Stomach (tissue), 9 donors: ENCODE data around the gene TSHR. TPM values are rescaled to one million over a fixed set of nuclear protein-coding genes. Genes with fewer than 3 reads are reported as not detected.

Source experiments
- DNase-seq, 2 donors: peaks; one replicate each; pipeline versions ENCODE4 v3.0.0 to v3.0.0-alpha.2; 2013 to 2019
- H3K27ac ChIP-seq, 5 donors: fragments of 200-600 bp in 4 of 5; sonication (generic) in 4 of 5; one replicate each; pipeline ENCODE4 v1.5.1; 2013 to 2019; ENCODE audit warnings: mild to moderate bottlenecking in 1 of 5, moderate library complexity in 1 of 5
- H3K27me3 ChIP-seq, 3 donors: fragments of 200-600 bp; sonication (generic); one replicate each; pipeline ENCODE4 v1.5.1; 2017 to 2019; ENCODE audit warnings: mixed run types in 1 of 3
- H3K36me3 ChIP-seq, 4 donors: fragments of 200-600 bp; sonication (generic); 1 replicate in 3 of 4; 2 replicates in 1 of 4; pipeline ENCODE4 v1.5.1; 2016 to 2019
- H3K4me1 ChIP-seq, 4 donors: fragments of 200-600 bp; sonication (generic); one replicate each; pipeline ENCODE4 v1.5.1; 2016 to 2019
- H3K4me3 ChIP-seq, 4 donors: fragments of 200-600 bp; sonication (generic) in 3 of 4; one replicate each; pipeline ENCODE4 v1.5.1; 2016 to 2019; ENCODE audit warnings: mild to moderate bottlenecking in 1 of 4
- H3K9me3 ChIP-seq, 4 donors: fragments of 200-600 bp; sonication (generic); one replicate each; pipeline ENCODE4 v1.5.1; 2016 to 2019
- EP300 ChIP-seq: sonication (generic); formaldehyde crosslinking; IDR thresholded peaks from one replicate; pipeline ENCODE4 v1.6.1; 2017; ENCODE audit warnings: antibody characterized with exemption
- POLR2A ChIP-seq, 4 donors: fragments of 450-650 bp; IDR thresholded peaks; one replicate each; pipeline ENCODE4 v1.6.1; 2016; ENCODE audit warnings: antibody characterized with exemption in 4 of 4, control low read depth in 2 of 4, mild to moderate bottlenecking in 1 of 4, moderate library complexity in 1 of 4
- POLR2AphosphoS5 ChIP-seq, 3 donors: sonication (generic); formaldehyde crosslinking; IDR thresholded peaks; one replicate each; pipeline ENCODE4 v1.6.1; 2016; ENCODE audit warnings: antibody characterized with exemption in 3 of 3
- WGBS, 5 donors: extraction: QIAGEN DNeasy Blood & Tissue Kit in 3 of 5; methylation state at CpG; one replicate each; pipeline versions ENCODE4 v1.1.5 to v1.1.7; 2013 to 2018; 5-methylcytosine and 5-hydroxymethylcytosine counted together
- intact Hi-C: fragments of 100-400 bp; cut with DNase I; formaldehyde crosslinking; loops from one replicate; pipeline ENCODE4 v1.15.1; 2023; ENCODE audit warnings: low total_unique reads
- polyA plus RNA-seq, 3 donors: library from polyadenylated mRNA; stranded (reverse); fragments of 200-250 nt; gene quantifications; one replicate each; pipeline ENCODE4 v1.2.3, GENCODE V29; 2013
- total RNA-seq, 5 donors: library from RNA; depleted of rRNA; stranded (reverse); fragments of >200 nt; gene quantifications; one replicate each; pipeline versions ENCODE4 v1.1.0 to v1.2.3, GENCODE V29; 2014 to 2016
- TF ChIP-seq, protein P1 (sequence below), 7 experiments: fragments of 450-650 bp in 4 of 7; fragments of 200-600 bp in 3 of 7; sonication (generic) in 3 of 7; IDR thresholded peaks; one replicate each; pipeline ENCODE4 v1.5.1; 2016 to 2019; ENCODE audit warnings: antibody characterized with exemption in 7 of 7, control low read depth in 2 of 7, mild to moderate bottlenecking in 1 of 7
- donor health status: healthy with polysubstance abuse.
- donor health status: Bipolar disorder and iron deficiency.
- donor health status: healthy.

The TSHR gene
- total and polyA plus RNA-seq, 8 donors: 0.18 to 0.46 (median 0.45) TPM; not detected in 5

DNA sequence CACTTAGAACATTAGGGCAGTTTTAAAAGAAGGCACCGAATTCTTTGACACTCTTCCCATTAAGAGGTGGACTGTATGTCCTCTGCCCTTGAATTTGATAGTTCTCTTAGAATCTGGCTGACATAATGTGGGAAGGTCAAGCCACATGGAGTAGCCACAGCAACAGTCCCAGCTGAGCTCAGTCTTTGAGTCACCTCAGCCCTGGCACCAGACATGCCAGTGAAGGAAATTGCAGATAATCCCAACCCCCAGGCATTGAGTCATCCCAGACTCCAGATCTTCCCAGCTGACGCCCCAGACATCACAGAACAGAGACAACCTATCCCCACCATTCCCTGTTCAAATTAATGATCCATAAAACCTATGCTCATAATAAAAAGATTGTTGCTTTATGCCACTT, 181.9 kb downstream of the TSHR start:
- Histone ChIP-seq H3K9me3 (peaks cover 0 to 7% (median 0%) of the 10 kb centered on the region in 4 donors), H3K4me3 (no peak overlapping the region), H3K27me3 (no peaks in the 10 kb centered on the region), H3K27ac (no peak overlapping the region), H3K36me3 (no peaks in the 10 kb centered on the region), H3K4me1 (no peaks in the 10 kb centered on the region)
- WGBS, 5 donors: 68 to 82% (median 74%) methylated on average over 2 of the region's 2 CpGs
- TF ChIP-seq, protein P1, sequence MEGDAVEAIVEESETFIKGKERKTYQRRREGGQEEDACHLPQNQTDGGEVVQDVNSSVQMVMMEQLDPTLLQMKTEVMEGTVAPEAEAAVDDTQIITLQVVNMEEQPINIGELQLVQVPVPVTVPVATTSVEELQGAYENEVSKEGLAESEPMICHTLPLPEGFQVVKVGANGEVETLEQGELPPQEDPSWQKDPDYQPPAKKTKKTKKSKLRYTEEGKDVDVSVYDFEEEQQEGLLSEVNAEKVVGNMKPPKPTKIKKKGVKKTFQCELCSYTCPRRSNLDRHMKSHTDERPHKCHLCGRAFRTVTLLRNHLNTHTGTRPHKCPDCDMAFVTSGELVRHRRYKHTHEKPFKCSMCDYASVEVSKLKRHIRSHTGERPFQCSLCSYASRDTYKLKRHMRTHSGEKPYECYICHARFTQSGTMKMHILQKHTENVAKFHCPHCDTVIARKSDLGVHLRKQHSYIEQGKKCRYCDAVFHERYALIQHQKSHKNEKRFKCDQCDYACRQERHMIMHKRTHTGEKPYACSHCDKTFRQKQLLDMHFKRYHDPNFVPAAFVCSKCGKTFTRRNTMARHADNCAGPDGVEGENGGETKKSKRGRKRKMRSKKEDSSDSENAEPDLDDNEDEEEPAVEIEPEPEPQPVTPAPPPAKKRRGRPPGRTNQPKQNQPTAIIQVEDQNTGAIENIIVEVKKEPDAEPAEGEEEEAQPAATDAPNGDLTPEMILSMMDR (IDR thresholded peaks at IDR 0.05): no peak
- no peak for TF ChIP-seq POLR2A (IDR thresholded peaks at IDR 0.05)
- TF ChIP-seq EP300: no peak
- no peak for TF ChIP-seq POLR2AphosphoS5 (IDR thresholded peaks at IDR 0.05)
- no peak for DNase-seq
- intact Hi-C loops: no loop called here

DNA sequence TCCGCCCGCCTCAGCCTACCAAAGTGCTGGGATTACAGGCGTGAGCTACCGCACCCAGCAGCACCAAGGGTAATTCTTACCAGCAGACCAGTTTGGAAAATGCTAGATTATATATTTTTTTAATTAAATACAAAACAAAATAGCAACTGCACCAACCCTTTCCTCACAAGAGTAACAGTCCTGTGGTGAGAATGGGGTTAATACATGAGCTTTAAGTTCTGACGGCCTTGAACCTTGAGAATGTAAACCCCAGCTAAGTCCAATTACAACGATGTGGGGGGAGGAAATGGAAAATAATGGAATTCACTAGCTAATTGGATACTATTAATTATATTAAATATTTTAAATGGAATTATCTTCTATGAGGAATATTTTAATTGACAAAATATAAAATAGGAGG, 183.0 kb downstream of the TSHR start:
- no peak for DNase-seq
- no peak for TF ChIP-seq POLR2A (IDR thresholded peaks at IDR 0.05)
- no peak for TF ChIP-seq POLR2AphosphoS5 (IDR thresholded peaks at IDR 0.05)
- TF ChIP-seq EP300: no peak
- TF ChIP-seq, protein P1 (IDR thresholded peaks at IDR 0.05): no peak
- WGBS, 5 donors: 86 to 93% (median 91%) methylated on average over 6 of the region's 6 CpGs
- intact Hi-C loops: no loop called here
- Histone ChIP-seq H3K9me3 (peaks cover 0 to 7% (median 0%) of the 10 kb centered on the region in 4 donors), H3K36me3 (no peaks in the 10 kb centered on the region), H3K27ac (no peak overlapping the region), H3K4me1 (no peaks in the 10 kb centered on the region), H3K4me3 (no peak overlapping the region), H3K27me3 (no peaks in the 10 kb centered on the region)

DNA sequence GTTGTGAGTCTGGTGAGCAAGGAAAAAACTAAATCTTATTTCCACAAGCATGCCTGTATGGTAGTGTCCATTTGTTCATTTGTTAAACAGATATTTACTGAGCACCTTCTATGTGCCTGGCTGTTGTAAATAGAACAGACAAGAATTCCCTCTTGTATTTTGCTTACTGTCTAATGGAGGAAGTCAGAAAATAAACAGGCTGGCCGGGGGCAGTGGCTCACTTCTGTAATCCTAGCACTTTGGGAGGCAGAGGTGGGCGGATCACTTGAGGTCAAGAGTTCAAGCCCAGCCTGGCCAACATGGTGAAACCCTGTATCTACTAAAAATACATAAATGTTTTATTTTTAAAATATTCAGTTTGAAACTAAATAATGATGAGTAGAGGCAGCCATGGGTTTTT, 186.0 kb downstream of the TSHR start:
- no peaks in the 10 kb centered on the region for H3K9me3 ChIP-seq
- no peak overlapping the region for H3K27ac ChIP-seq
- no peak overlapping the region for H3K4me3 ChIP-seq
- intact Hi-C loops: no loop called here
- TF ChIP-seq POLR2A (IDR thresholded peaks at IDR 0.05) (no peak), EP300 (no peak), POLR2AphosphoS5 (IDR thresholded peaks at IDR 0.05) (no peak)
- TF ChIP-seq, protein P1 (IDR thresholded peaks at IDR 0.05): no peak
- DNase-seq: no peak
- peaks cover 0 to 19% (median 10%) of the 10 kb centered on the region in 4 donors for H3K4me1 ChIP-seq
- WGBS, 5 donors: 51 to 75% (median 61%) methylated on average over 2 of the region's 2 CpGs
- no peaks in the 10 kb centered on the region for H3K27me3 ChIP-seq
- H3K36me3 ChIP-seq: no peaks in the 10 kb centered on the region

DNA sequence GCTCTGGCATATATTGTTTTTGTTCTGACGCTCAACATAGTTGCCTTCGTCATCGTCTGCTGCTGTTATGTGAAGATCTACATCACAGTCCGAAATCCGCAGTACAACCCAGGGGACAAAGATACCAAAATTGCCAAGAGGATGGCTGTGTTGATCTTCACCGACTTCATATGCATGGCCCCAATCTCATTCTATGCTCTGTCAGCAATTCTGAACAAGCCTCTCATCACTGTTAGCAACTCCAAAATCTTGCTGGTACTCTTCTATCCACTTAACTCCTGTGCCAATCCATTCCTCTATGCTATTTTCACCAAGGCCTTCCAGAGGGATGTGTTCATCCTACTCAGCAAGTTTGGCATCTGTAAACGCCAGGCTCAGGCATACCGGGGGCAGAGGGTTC, 188.4 kb downstream of the TSHR start:
- intact Hi-C loops: no loop called here
- no peak overlapping the region for H3K27ac ChIP-seq
- H3K36me3 ChIP-seq: no peaks in the 10 kb centered on the region
- H3K9me3 ChIP-seq: no peaks in the 10 kb centered on the region
- H3K4me3 ChIP-seq: no peak overlapping the region
- TF ChIP-seq, protein P1 (IDR thresholded peaks at IDR 0.05): no peak
- TF ChIP-seq POLR2AphosphoS5 (IDR thresholded peaks at IDR 0.05) (no peak), EP300 (no peak), POLR2A (IDR thresholded peaks at IDR 0.05) (no peak)
- peaks cover 0 to 19% (median 10%) of the 10 kb centered on the region in 4 donors for H3K4me1 ChIP-seq
- 88 to 93% (median 92%) methylated on average over 8 of the region's 8 CpGs for whole genome bisulfite sequencing, 5 donors
- H3K27me3 ChIP-seq: no peaks in the 10 kb centered on the region
- DNase-seq: no peak
